HepG2 (cell line): ENCODE measurements around the gene ARHGEF39. TPM values are rescaled to one million over a fixed set of nuclear protein-coding genes. Genes with fewer than 3 reads are reported as not detected.

Experiments
- ATAC-seq: fragments of 200-7000 bp; cut with Tn5 transposase; 3 replicates; pipeline ENCODE4 v1.9.1; 2020; ENCODE audit warnings: mild to moderate bottlenecking, moderate library complexity
- BruUV-seq: library from RNA; stranded (reverse); fragments of 400-500 nt; replicated peaks from 2 replicates; lab custom pipeline; 2021; lab: Mats Ljungman, UMichigan
- CTCF ChIA-PET: fragments of 300-600 bp; formaldehyde crosslinking; extraction: SDS; loops from one replicate; lab custom pipeline; 2021; ENCODE audit warnings: low total read pairs, inconsistent platforms, low intra/inter-chr PET ratio; lab: Yijun Ruan, JAX
- POLR2A ChIA-PET: fragments of 350-600 bp; sonication (Branson Sonifier 250); formaldehyde crosslinking; loops from one replicate; lab custom pipeline; 2020; ENCODE audit warnings: antibody characterized with exemption, inconsistent platforms; lab: Yijun Ruan, JAX
- DNase-seq: peaks from one replicate; pipeline ENCODE4 v3.0.0-alpha.2; 2015; ENCODE audit warnings: low spot score
- FAIRE-seq: peaks from 3 replicates; lab custom pipeline; 2011; peaks lifted over from hg19 to GRCh38; lab: Jason Lieb, UNC
- H2AFZ ChIP-seq: one replicate; pipeline ENCODE4 v1.6.1; 2011; ENCODE audit warnings: low read length, inconsistent platforms
- H3K27ac ChIP-seq: fragments of 300-600 bp; 3 replicates; pipeline ENCODE4 v1.8.0; 2011; ENCODE audit warnings: mixed run types, mild to moderate bottlenecking, mixed read lengths, low read length, inconsistent platforms; ENCODE audit not compliant: insufficient read depth; ENCODE audit errors: extremely low read length
- H3K27me3 ChIP-seq, 2 experiments: fragments of 200-600 bp in 1 of 2; 2 replicates in 1 of 2; 3 replicates in 1 of 2; pipeline versions ENCODE4 v1.6.0 to v1.8.0; 2011; ENCODE audit warnings: low read length in 2 of 2, mild to moderate bottlenecking in 2 of 2, moderate library complexity in 2 of 2, inconsistent platforms in 1 of 2; ENCODE audit not compliant: insufficient read depth in 2 of 2, control insufficient read depth in 1 of 2
- H3K36me3 ChIP-seq, 2 experiments: fragments of 200-600 bp in 1 of 2; replicated peaks in 1 of 2; 2 replicates in 1 of 2; 3 replicates in 1 of 2; pipeline versions ENCODE4 v1.5.1 to v1.8.0; 2011; ENCODE audit warnings: low read length in 2 of 2, inconsistent platforms in 1 of 2; ENCODE audit not compliant: insufficient read depth in 2 of 2, control insufficient read depth in 1 of 2
- H3K4me1 ChIP-seq: 2 replicates; pipeline ENCODE4 v1.5.1; 2012; ENCODE audit warnings: low read length, inconsistent platforms; ENCODE audit not compliant: insufficient read depth
- H3K4me2 ChIP-seq: 2 replicates; pipeline ENCODE4 v1.6.0; 2011; ENCODE audit warnings: low read depth, low read length, inconsistent platforms
- H3K4me3 ChIP-seq, 3 experiments: fragments of 200-600 bp in 1 of 3; sonication (generic), shearing (Covaris generic) in 1 of 3; replicated peaks in 1 of 3; 2 replicates each; pipeline ENCODE4 v1.5.1; 2011 to 2016; ENCODE audit warnings: low read length in 3 of 3, inconsistent platforms in 2 of 3, low read depth in 2 of 3, mild to moderate bottlenecking in 2 of 3, control low read depth in 1 of 3, mixed read lengths in 1 of 3; ENCODE audit not compliant: insufficient read depth in 1 of 3
- H3K79me2 ChIP-seq: one replicate; pipeline ENCODE4 v1.6.1; 2011; ENCODE audit warnings: low read length, inconsistent platforms; ENCODE audit not compliant: insufficient read depth
- H3K9ac ChIP-seq: 2 replicates; pipeline ENCODE4 v1.6.0; 2011; ENCODE audit warnings: mild to moderate bottlenecking, low read depth, low read length, inconsistent platforms; ENCODE audit not compliant: insufficient read depth
- H3K9me3 ChIP-seq: 2 replicates; pipeline ENCODE4 v1.5.1; 2012; ENCODE audit warnings: mild to moderate bottlenecking, low read length
- H4K20me1 ChIP-seq: 2 replicates; pipeline ENCODE4 v1.6.0; 2011; ENCODE audit warnings: inconsistent platforms, mild to moderate bottlenecking, low read length, moderate library complexity; ENCODE audit not compliant: insufficient read depth
- ADNP ChIP-seq: sonication (generic); formaldehyde crosslinking; IDR thresholded peaks from 2 replicates; pipeline ENCODE4 v1.4.0; 2020; ENCODE audit warnings: missing genetic modification reagents
- FOSL1 ChIP-seq: sonication (generic); formaldehyde crosslinking; IDR thresholded peaks from 2 replicates; pipeline ENCODE4 v1.9.0; 2021; ENCODE audit warnings: missing genetic modification reagents, borderline replicate concordance
- HMG20B ChIP-seq: conservative IDR thresholded peaks from 2 replicates; pipeline ENCODE4 v1.6.1; 2016; ENCODE audit warnings: missing genetic modification reagents, missing compliant biosample characterization
- MAFF ChIP-seq: IDR thresholded peaks from 2 replicates; pipeline ENCODE4 v1.6.1; 2011; ENCODE audit warnings: low read depth, low read length, improper control_type of control experiment
- SETDB1 ChIP-seq: sonication (generic); formaldehyde crosslinking; IDR thresholded peaks from 2 replicates; pipeline ENCODE4 v1.5.1; 2020; ENCODE audit warnings: missing genetic modification reagents, mild to moderate bottlenecking, borderline replicate concordance
- SMAD1 ChIP-seq: sonication (generic); formaldehyde crosslinking; IDR thresholded peaks from 2 replicates; pipeline ENCODE4 v1.4.0; 2020; ENCODE audit warnings: missing genetic modification reagents, low read depth, mild to moderate bottlenecking, borderline replicate concordance
- SRF ChIP-seq: IDR thresholded peaks from 2 replicates; pipeline ENCODE4 v1.6.1; 2011; ENCODE audit warnings: mild to moderate bottlenecking, low read depth, low read length, moderate library complexity
- TBX2 ChIP-seq: sonication (generic); formaldehyde crosslinking; IDR thresholded peaks from 2 replicates; pipeline ENCODE4 v1.5.0; 2020; ENCODE audit warnings: missing genetic modification reagents, mild to moderate bottlenecking, borderline replicate concordance
- ZNF124 ChIP-seq: sonication (generic); formaldehyde crosslinking; IDR thresholded peaks from 2 replicates; pipeline ENCODE4 v1.4.0; 2020; ENCODE audit warnings: missing genetic modification reagents
- ZNF337 ChIP-seq: sonication (generic); formaldehyde crosslinking; IDR thresholded peaks from 2 replicates; pipeline ENCODE4 v1.5.1; 2020; ENCODE audit warnings: missing genetic modification reagents, low read depth, mild to moderate bottlenecking, borderline replicate concordance
- ZNF619 ChIP-seq: sonication (generic); formaldehyde crosslinking; IDR thresholded peaks from 2 replicates; pipeline ENCODE4 v1.4.0; 2020; ENCODE audit warnings: mild to moderate bottlenecking, missing genetic modification reagents
- WGBS: methylation state at CpG from one replicate; pipeline ENCODE4 v1.1.6; 2017; ENCODE audit warnings: low lambda C conversion rate; 5-methylcytosine and 5-hydroxymethylcytosine counted together
- in situ Hi-C: cut with HindIII; loops from 2 replicates; pipeline ENCODE4 v1.10.0; 2017; ENCODE audit warnings: low pct_unique_long_range_greater_than_20kb; ENCODE audit not compliant: extremely low pct_ligation_motif_present
- intact Hi-C: fragments of 100-400 bp; cut with micrococcal nuclease; formaldehyde crosslinking; loops from one replicate; pipeline ENCODE4 v1.10.0; 2022; ENCODE audit not compliant: unreplicated experiment
- polyA plus RNA-seq, 8 experiments: library from polyadenylated mRNA; depleted of rRNA in 3 of 8; stranded (reverse) in 7 of 8; unstranded in 1 of 8; fragments of >200 nt; fragmentation: Illumina TruSeq in 4 of 8; extraction: Trizol in 4 of 8; gene quantifications; 2 replicates each; pipeline versions ENCODE4 v1.2.1 to v1.2.3, GENCODE V29; 2011 to 2016; ENCODE audit warnings: low read depth in 4 of 8, missing spikeins in 1 of 8, mixed read lengths in 1 of 8; ENCODE audit not compliant: insufficient read depth in 1 of 8
- total RNA-seq, 5 experiments: library from RNA; depleted of rRNA; stranded (reverse); fragments of >200 nt; fragmentation: Illumina TruSeq; extraction: Trizol; gene quantifications; 2 replicates each; pipeline ENCODE4 v1.2.3, GENCODE V29; 2016; ENCODE audit warnings: low read depth in 1 of 5
- TF ChIP-seq, protein P1 (sequence below): sonication (generic); formaldehyde crosslinking; IDR thresholded peaks from 2 replicates; pipeline ENCODE4 v1.9.0; 2021; ENCODE audit warnings: missing genetic modification reagents, borderline replicate concordance
- TF ChIP-seq, protein P2 (sequence below): sonication (generic); formaldehyde crosslinking; IDR thresholded peaks from 2 replicates; pipeline ENCODE4 v1.5.0; 2020; ENCODE audit warnings: mild to moderate bottlenecking, missing genetic modification reagents
- TF ChIP-seq, protein P3 (sequence below): sonication (generic); formaldehyde crosslinking; IDR thresholded peaks from 2 replicates; pipeline ENCODE4 v1.8.0; 2022; ENCODE audit warnings: low read depth, missing genetic modification reagents

The ARHGEF39 gene
- total and polyA plus RNA-seq, 2 of the 13 experiments (the other 11 are each of a cell fraction or from before 2014, with no cell fraction given): 11.2 to 12.3 TPM

- no peaks in the 10 kb centered on the region for H3K36me3 ChIP-seq
- 11% methylated on average over 3 of the region's 7 CpGs for WGBS
- H3K4me3 ChIP-seq: no peak within 1 kb of the TSS
- in situ Hi-C loops: no loop called here
- H3K9me3 ChIP-seq: no peaks in the 10 kb centered on the region
- POLR2A ChIA-PET: no interaction called here
- H3K4me1 ChIP-seq: no peaks in the 10 kb centered on the region
- intact Hi-C loops: no loop called here
- H3K9ac ChIP-seq: no peak within 1 kb of the TSS
- ATAC-seq (no peak), FAIRE-seq (no peak)
- CTCF ChIA-PET: no interaction called here
- no peaks in the 10 kb centered on the region for H3K79me2 ChIP-seq
- H2AFZ ChIP-seq: no peak within 1 kb of the TSS
- no peak within 1 kb of the TSS for H3K4me2 ChIP-seq
- TF ChIP-seq SETDB1 (CRISPR knock-in tag) (no peak), ADNP (CRISPR knock-in tag) (no peak), TBX2 (CRISPR knock-in tag) (no peak), SRF (no peak), ZNF337 (no peak), FOSL1 (CRISPR knock-in tag) (no peak), ZNF619 (CRISPR knock-in tag) (no peak), MAFF (no peak), HMG20B (CRISPR knock-in tag) (no peak), ZNF124 (CRISPR knock-in tag) (no peak), SMAD1 (CRISPR knock-in tag) (no peak)
- TF ChIP-seq, protein P1, sequence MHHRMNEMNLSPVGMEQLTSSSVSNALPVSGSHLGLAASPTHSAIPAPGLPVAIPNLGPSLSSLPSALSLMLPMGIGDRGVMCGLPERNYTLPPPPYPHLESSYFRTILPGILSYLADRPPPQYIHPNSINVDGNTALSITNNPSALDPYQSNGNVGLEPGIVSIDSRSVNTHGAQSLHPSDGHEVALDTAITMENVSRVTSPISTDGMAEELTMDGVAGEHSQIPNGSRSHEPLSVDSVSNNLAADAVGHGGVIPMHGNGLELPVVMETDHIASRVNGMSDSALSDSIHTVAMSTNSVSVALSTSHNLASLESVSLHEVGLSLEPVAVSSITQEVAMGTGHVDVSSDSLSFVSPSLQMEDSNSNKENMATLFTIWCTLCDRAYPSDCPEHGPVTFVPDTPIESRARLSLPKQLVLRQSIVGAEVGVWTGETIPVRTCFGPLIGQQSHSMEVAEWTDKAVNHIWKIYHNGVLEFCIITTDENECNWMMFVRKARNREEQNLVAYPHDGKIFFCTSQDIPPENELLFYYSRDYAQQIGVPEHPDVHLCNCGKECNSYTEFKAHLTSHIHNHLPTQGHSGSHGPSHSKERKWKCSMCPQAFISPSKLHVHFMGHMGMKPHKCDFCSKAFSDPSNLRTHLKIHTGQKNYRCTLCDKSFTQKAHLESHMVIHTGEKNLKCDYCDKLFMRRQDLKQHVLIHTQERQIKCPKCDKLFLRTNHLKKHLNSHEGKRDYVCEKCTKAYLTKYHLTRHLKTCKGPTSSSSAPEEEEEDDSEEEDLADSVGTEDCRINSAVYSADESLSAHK: no peak
- TF ChIP-seq, protein P2, sequence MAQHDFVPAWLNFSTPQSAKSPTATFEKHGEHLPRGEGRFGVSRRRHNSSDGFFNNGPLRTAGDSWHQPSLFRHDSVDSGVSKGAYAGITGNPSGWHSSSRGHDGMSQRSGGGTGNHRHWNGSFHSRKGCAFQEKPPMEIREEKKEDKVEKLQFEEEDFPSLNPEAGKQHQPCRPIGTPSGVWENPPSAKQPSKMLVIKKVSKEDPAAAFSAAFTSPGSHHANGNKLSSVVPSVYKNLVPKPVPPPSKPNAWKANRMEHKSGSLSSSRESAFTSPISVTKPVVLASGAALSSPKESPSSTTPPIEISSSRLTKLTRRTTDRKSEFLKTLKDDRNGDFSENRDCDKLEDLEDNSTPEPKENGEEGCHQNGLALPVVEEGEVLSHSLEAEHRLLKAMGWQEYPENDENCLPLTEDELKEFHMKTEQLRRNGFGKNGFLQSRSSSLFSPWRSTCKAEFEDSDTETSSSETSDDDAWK: no peak
- TF ChIP-seq, protein P3, sequence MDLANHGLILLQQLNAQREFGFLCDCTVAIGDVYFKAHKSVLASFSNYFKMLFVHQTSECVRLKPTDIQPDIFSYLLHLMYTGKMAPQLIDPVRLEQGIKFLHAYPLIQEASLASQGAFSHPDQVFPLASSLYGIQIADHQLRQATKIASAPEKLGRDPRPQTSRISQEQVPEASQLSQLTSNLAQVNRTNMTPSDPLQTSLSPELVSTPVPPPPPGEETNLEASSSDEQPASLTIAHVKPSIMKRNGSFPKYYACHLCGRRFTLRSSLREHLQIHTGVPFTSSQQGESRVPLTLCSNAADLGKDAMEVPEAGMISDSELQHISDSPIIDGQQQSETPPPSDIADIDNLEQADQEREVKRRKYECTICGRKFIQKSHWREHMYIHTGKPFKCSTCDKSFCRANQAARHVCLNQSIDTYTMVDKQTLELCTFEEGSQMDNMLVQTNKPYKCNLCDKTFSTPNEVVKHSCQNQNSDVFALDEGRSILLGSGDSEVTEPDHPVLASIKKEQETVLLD: no peak
- TF ChIP-seq, all 625 proteins: peak for 0
- Histone ChIP-seq H3K27ac (no peak within 1 kb of the TSS), H3K27me3 (peaks cover 3 to 62% of the 10 kb centered on the region in 2 experiments; a peak in 3 of 5 replicates), H4K20me1 (no peaks in the 10 kb centered on the region)
- no TSS peak for BruUV-seq
- no peak for DNase-seq
Observed at GRCh38 chr9:35618325-35618727, 46.7 kb downstream of the ARHGEF39 start, which contains the start of gene CD72. TSS of gene CD72 (minus strand) at chr9:35618413. CDS start at chr9:35618303, 110 bp downstream.
